Measurements from ENCODE around the gene SALL4. TPM values are rescaled to one million over a fixed set of nuclear protein-coding genes. Genes with fewer than 3 reads are reported as not detected.

Gene SALL4
- total and polyA plus RNA-seq, 2 of the 8 experiments (the other 6 are each of a cell fraction or from before 2014, with no cell fraction given) = 108 to 235 TPM

- H3K9ac ChIP-seq (replicated peaks in 1 of 4; ENCODE audit: extremely low read depth in 1 of 4, low read depth in 3 of 4, low read length in 3 of 4) = no peak overlapping the region
- no peak overlapping the region for H2BK12ac ChIP-seq (ENCODE audit: low read depth, low read length)
- H2AFZ ChIP-seq (ENCODE audit: low read length) = no peak overlapping the region
- H4K91ac ChIP-seq (replicated peaks; ENCODE audit: insufficient read length, low read length) = no peak overlapping the region
- CTCF ChIA-PET (ENCODE audit: partially characterized antibody) = interaction anchor here (0.5 to 2.3 kb wide), 6 partner anchors 13 to 308 kb away, joined by 3 to 6 read pairs (median 3); no protein-coding TSS in a partner anchor
- H2BK5ac ChIP-seq (ENCODE audit: low read depth, low read length) = no peak overlapping the region
- H3K27me3 ChIP-seq (replicated peaks in 1 of 4; ENCODE audit: control insufficient read depth in 3 of 4, extremely low read depth in 1 of 4, insufficient read depth in 3 of 4, low read length in 3 of 4) = no peaks in the 10 kb centered on the region
- no peaks in the 10 kb centered on the region; a peak in 1 of 4 replicates for H3K9me3 ChIP-seq (ENCODE audit: insufficient read depth in 2 of 2, low read depth in 1 of 2, low read length in 1 of 2)
- DNase-seq (ENCODE audit: low read depth in 1 of 2, low spot score in 2 of 2) = no peak
- no peak overlapping the region for H3K4me3 ChIP-seq (ENCODE audit: extremely low read depth in 1 of 4, insufficient read depth in 2 of 4, low read depth in 3 of 4, low read length in 4 of 4)
- no peak overlapping the region for H2AK5ac ChIP-seq (ENCODE audit: low read depth, low read length)
- no peak overlapping the region for H3K4ac ChIP-seq (replicated peaks; ENCODE audit: insufficient read length, low read depth, low read length)
- H3K79me1 ChIP-seq (ENCODE audit: low read depth, low read length) = no peaks in the 10 kb centered on the region
- FAIRE-seq = no peak
- H4K5ac ChIP-seq (ENCODE audit: insufficient read length, low read depth, low read length) = no peak overlapping the region
- no peak overlapping the region for H2BK20ac ChIP-seq (ENCODE audit: low read length)
- H4K20me1 ChIP-seq (replicated peaks in 1 of 2; ENCODE audit: control insufficient read depth in 1 of 2, insufficient read depth in 2 of 2, low read length in 2 of 2) = no peaks in the 10 kb centered on the region
- H3K23ac ChIP-seq (ENCODE audit: insufficient read length) = no peak overlapping the region
- H3K36me3 ChIP-seq (ENCODE audit: control insufficient read depth in 2 of 4, insufficient read depth in 4 of 4, low read length in 3 of 4) = peaks cover 3 to 11% (median 4%) of the 10 kb centered on the region in 4 experiments; a peak in 5 of 8 replicates
- H4K8ac ChIP-seq (ENCODE audit: extremely low read depth, insufficient read depth, low read length) = no peak overlapping the region
- 100% methylated on average over 1 of the region's 1 CpG; no CpG with 5 or more reads in 1 of the 2 experiments for WGBS, 2 experiments (ENCODE audit: extremely low coverage in 1 of 2, insufficient coverage in 1 of 2, insufficient read length in 1 of 2, insufficient replicate concordance in 2 of 2, low coverage in 1 of 2, low lambda C conversion rate in 2 of 2, missing lambda C conversion rate in 1 of 2)
- H3K79me2 ChIP-seq (ENCODE audit: control insufficient read depth in 1 of 2, insufficient read depth in 2 of 2, low read length in 2 of 2) = no peaks in the 10 kb centered on the region
- TF ChIP-seq E2F6 (IDR thresholded peaks at IDR 0.05) = no peak
- no peak for TF ChIP-seq TCF12 (IDR thresholded peaks at IDR 0.05; ENCODE audit: low read depth, low read length)
- TF ChIP-seq CREB1 (IDR thresholded peaks at IDR 0.05) = no peak
- TF ChIP-seq SIN3A (conservative IDR thresholded peaks at IDR 0.05 in 1 of 2, IDR thresholded peaks at IDR 0.05 in 1 of 2; ENCODE audit: low read depth in 1 of 2, low read length in 2 of 2) = no peak
- TF ChIP-seq MAFK (IDR thresholded peaks at IDR 0.05; ENCODE audit: low read depth, low read length) = no peak
- no peak for TF ChIP-seq USF2 (IDR thresholded peaks at IDR 0.05; ENCODE audit: low read length)
- no peak for TF ChIP-seq RBBP5 (IDR thresholded peaks at IDR 0.05; ENCODE audit: borderline replicate concordance, low read depth, low read length)
- TF ChIP-seq SUZ12 (IDR thresholded peaks at IDR 0.05; ENCODE audit: low read length) = no peak
- no peak overlapping the region for H3K18ac ChIP-seq (ENCODE audit: extremely low read depth, low read length)
- H2BK15ac ChIP-seq (ENCODE audit: low read length) = no peak overlapping the region
- H2BK120ac ChIP-seq (replicated peaks; ENCODE audit: low read depth, low read length) = no peak overlapping the region
- H3K14ac ChIP-seq (ENCODE audit: insufficient read length) = no peak overlapping the region
- POLR2A ChIA-PET (ENCODE audit: partially characterized antibody) = interaction anchor here (0.6 to 2.9 kb wide), 6 partner anchors 9 to 51 kb away, joined by 3 to 5 read pairs (median 4); partner anchors contain the start of gene SALL4
- H3K4me2 ChIP-seq (ENCODE audit: insufficient read depth in 1 of 2, low read depth in 2 of 2, low read length in 2 of 2) = no peak overlapping the region
- no peaks in the 10 kb centered on the region for H3K23me2 ChIP-seq (ENCODE audit: low read depth, low read length)
- H3K56ac ChIP-seq (replicated peaks; ENCODE audit: insufficient read length, low read depth, low read length) = no peak overlapping the region
- no peaks in the 10 kb centered on the region for H3K4me1 ChIP-seq (replicated peaks in 1 of 4; ENCODE audit: control insufficient read depth in 3 of 4, insufficient read depth in 4 of 4, low read length in 3 of 4)
- H3K27ac ChIP-seq (ENCODE audit: low read depth, low read length) = no peak overlapping the region
These were observed 27.1 kb downstream of the SALL4 start for GRCh38 chr20:51775241-51775640.
